HT-29 (cell line): ENCODE measurements around the gene MFSD6L. TPM values are rescaled to one million over a fixed set of nuclear protein-coding genes. Genes with fewer than 3 reads are reported as not detected.
"Not testable (repeated sequence)": the region's sequence is repeated elsewhere in the genome, so short reads cannot be mapped to it uniquely, and the experiment has no call there.

Experiments used
- DNase-seq: peaks from one replicate; pipeline ENCODE4 v3.0.0-alpha.2; 2015; ENCODE audit warnings: low spot score
- total RNA-seq: library from RNA; depleted of rRNA; stranded (reverse); fragments of >200 nt; shearing (Covaris generic); gene quantifications from 2 replicates; pipeline ENCODE4 v1.2.3, GENCODE V29; 2014

The MFSD6L gene
- total RNA-seq, 1 experiment from 2014 or later, result not detected

DNA sequence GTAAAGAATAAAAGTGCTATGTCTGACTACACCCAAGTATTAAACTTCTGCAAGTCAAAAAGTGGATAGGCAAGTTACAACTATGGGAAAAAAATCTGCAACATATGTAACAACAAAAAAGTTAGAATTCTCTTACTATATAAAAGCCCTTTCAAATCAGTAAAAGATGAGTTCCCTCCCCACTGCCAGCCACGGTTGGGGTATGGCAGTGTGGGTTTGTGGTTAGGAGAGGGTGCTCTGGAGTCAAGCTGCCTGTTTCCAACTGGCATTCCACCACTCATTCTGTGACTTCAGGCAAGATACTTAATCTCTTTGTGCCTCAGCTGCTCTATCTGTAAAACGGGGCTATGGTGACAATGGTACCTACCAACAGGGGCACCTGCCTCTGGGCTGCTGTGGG is 26.6 kb upstream of the MFSD6L start:
- DNase-seq, result no peak

- no peak for DNase-seq
Measured at GRCh38 chr17:8823279-8823678, 24.1 kb upstream of the MFSD6L start.

DNA sequence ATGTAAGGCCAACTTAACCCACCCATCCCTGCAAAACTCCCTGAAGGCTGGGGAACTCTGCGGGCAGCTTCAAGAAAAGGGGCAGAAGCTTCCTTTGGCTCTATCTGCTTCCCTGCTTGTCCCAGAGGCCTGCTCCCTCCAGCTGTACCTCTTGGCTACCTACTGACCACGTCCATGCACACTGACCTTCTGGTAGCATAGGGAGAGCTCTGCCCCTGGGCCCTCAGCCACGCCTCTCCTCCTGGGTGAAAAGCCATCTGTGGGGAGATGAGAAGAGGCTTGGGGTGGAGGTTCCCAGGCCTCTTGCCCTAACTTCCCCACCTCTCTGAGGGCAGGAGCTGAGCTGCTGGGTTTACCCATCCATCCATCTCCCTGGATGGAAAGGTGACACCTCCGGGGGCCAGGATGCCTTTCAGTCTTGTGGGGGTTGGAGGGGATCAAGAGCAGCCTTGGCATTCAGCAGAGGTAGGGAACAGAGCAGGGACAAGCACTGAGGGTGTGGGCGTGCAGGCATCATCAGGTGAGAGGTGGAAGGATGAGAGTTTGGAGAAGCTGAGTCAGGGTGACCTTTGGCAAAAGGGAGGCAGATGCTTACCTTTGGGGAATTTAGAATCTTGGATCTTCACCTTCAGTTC is 23.4 kb upstream of the MFSD6L start:
- no peak for DNase-seq

DNA sequence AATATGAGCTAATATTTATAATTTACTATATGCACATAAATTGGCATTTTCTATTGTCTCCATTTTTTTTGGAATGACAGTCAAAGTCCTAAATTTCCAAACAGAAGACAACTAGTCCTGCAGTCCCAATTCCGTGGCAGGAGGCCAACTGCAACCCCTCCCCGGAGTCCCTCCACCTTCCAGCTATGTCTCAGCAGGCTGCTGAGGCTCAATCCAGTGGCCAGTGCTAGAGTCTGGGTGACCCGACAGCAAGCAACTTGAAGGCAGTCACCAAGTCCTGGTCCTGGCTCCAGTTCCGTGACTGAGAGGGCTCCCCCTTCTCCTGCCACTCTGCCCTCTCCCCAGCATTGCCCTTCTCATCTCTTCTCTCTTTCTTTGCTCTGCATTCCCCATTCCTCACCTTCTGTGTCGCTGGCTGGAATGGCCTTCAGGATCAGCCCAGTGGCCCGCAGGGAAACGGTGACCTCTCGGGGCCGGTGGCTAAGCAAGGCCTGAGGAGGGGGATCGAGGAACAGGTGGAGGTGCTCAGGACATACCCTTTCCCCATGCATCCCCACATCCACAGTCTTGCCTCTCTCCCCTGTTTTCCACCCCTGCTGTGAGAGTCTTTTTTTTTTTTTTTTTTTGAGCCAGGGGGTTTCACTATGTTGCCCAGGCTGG is 22.4 kb upstream of the MFSD6L start:
- no peak for DNase-seq

DNA sequence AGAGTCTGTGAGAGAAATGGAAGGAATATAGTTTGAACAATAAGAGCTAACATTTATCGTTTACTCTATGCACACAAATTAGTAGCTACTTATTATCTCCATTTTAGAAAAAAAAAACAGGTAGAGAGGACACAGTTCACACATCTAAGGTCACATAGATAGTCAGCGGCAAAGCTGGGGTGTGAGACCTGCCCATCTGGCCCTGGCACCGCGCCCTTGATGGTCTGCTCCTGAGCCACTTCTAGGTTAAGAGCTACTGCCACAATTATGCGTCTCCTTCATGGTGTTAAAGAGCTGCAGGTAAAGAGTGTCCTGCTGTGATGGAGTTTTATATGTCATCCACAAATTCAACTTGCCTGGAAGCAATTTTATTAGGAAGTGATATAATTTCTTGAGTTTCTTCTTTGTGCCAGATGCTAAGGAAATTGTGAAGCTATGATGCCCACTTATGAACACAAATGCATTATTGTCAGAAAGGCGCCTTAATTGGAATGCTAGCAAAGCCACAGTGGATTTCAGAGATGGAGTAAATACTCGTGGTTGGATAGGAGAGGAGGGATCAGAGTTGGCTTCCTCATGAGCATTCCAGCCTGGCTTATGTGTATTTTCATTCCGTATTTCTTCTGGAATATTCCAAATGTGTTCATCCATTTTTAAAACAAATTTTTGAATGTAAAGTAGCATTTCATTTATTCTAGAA is 21.3 kb upstream of the MFSD6L start:
- DNase-seq, result no peak

GRCh38 chr17:8818654-8819330 is 19.6 kb upstream of the MFSD6L start:
- no peak for DNase-seq

- no peak for DNase-seq
Measured at GRCh38 chr17:8818047-8818446, 18.9 kb upstream of the MFSD6L start.

GRCh38 chr17:8806926-8807550 is 7.9 kb upstream of the MFSD6L start:
- DNase-seq, result no peak

DNA sequence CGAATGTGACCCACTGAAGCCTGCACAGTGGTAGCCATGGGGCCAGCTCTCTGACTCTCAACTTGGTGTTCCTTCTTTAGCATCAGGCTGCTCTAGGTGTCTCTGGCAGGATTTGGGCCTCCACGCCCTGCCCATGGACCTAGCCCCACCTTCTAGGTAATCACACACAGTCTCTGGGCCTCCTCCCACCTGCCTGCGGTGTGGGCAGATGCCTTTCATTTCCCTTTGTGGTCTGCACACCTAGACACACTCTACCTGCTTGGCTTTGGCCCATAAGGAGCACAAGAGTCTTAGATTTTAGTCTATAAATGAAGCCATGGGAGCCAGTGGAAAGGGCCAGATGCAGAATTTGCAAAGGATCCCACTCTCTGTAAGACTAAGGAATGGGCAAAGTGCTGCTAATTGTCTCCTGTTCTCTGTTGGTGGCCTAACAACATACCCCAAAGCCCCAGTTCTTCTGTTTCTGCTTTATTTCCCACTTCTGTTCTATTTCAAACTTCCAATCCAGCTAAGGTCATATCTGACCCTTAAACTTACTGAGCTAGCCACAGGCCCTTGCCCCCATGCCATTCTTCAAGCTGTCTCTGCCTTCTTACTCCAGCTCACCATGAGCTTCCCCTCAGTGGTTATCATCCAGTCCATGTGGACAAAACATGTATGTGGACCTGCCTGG is 7.2 kb upstream of the MFSD6L start:
- DNase-seq, result no peak

GRCh38 chr17:8805396-8805795 is 6.2 kb upstream of the MFSD6L start:
- not testable (repeated sequence) for DNase-seq

DNA sequence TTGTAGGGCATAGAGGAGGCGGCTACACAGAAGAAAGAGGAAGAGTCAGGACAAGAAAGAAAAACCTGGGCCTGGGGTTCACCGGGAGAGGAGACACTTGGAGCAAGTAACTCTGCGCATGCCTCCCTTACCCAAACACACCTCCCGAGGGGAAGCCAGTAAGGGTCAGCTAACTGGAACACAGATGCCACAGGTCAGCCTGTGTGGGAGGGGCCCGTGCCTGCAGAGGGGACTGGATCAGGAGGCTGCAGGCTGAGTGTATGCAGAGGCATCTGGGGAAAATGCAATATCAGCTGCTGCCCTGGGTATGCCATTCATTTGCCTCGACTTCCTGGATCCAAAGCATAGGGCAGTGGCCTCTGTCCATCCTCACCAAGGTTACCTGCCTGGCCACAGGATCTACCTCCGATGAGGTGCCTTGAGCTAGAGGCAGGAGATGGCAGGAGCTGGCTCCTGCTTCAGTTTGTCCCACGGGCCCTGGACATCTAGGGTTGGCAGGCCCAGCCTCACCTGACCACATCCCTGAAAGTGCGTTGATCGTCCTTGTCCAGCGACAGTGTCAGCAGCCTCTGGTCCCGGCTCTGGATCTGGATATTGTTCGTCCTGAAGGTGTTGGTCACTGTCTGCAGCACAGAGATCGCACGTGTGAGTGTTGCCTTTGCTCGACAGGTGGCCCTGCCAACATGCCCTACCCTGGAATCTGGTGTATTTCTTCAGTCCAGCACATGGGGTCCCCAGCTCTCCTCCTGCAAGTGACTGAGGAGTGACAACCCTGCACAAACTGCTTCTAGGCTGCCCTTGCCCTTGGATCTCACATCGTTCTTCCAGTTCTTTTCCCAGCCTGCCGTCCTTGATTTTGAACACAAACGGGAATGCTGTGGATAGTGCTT is 4.6 kb upstream of the MFSD6L start:
- peak; percentile 14 for DNase-seq

- no peak for DNase-seq
Measured at GRCh38 chr17:8801135-8801840, 2.1 kb upstream of the MFSD6L start.

- DNase-seq, result no peak
Measured at GRCh38 chr17:8800656-8801055, 1.5 kb upstream of the MFSD6L start.

- no peak for DNase-seq
Measured at GRCh38 chr17:8799570-8800212, 526 bp upstream of the MFSD6L start.

GRCh38 chr17:8798176-8798845 is 854 bp downstream of the MFSD6L start:
- DNase-seq, result no peak

GRCh38 chr17:8797621-8798175 is 1.5 kb downstream of the MFSD6L start:
- DNase-seq, result no peak

GRCh38 chr17:8794636-8795035 is 4.5 kb downstream of the MFSD6L start:
- DNase-seq, result no peak

- no peak for DNase-seq
Measured at GRCh38 chr17:8793649-8794048, 5.5 kb downstream of the MFSD6L start.
